HepG2 (cell line): Measurements from ENCODE around the gene HES1. TPM values are rescaled to one million over a fixed set of nuclear protein-coding genes. Genes with fewer than 3 reads are reported as not detected.

Experiments
- ATF4 ChIP-seq, 2 experiments: fragments of 450-650 bp in 1 of 2; sonication (generic) in 1 of 2; formaldehyde crosslinking; IDR thresholded peaks; 2 replicates each; pipeline versions ENCODE4 v1.5.0 to v1.8.0; 2020 to 2022; ENCODE audit warnings: mild to moderate bottlenecking in 1 of 2, missing genetic modification reagents in 1 of 2
- CAMTA2 ChIP-seq: sonication (generic); formaldehyde crosslinking; IDR thresholded peaks from 2 replicates; pipeline ENCODE4 v1.4.0; 2020; ENCODE audit warnings: mild to moderate bottlenecking, missing genetic modification reagents, borderline replicate concordance
- CEBPG ChIP-seq: IDR thresholded peaks from 2 replicates; pipeline ENCODE4 v1.6.1; 2016
- GFI1 ChIP-seq: sonication (generic); formaldehyde crosslinking; IDR thresholded peaks from 2 replicates; pipeline ENCODE4 v1.5.0; 2020; ENCODE audit warnings: missing genetic modification reagents, mild to moderate bottlenecking, borderline replicate concordance
- GLI4 ChIP-seq: sonication (generic); formaldehyde crosslinking; IDR thresholded peaks from 2 replicates; pipeline ENCODE4 v1.5.1; 2020; ENCODE audit warnings: missing genetic modification reagents, mild to moderate bottlenecking, moderate library complexity, borderline replicate concordance
- HMGA1 ChIP-seq: sonication (generic); formaldehyde crosslinking; conservative IDR thresholded peaks from 2 replicates; pipeline ENCODE4 v1.4.0; 2020; ENCODE audit warnings: missing genetic modification reagents
- KLF16 ChIP-seq, 2 experiments: sonication (generic) in 1 of 2; formaldehyde crosslinking in 1 of 2; IDR thresholded peaks; 2 replicates each; pipeline versions ENCODE4 v1.6.1 to v1.8.0; 2016 to 2023; ENCODE audit warnings: missing genetic modification reagents in 2 of 2, missing compliant biosample characterization in 1 of 2
- MXD3 ChIP-seq: IDR thresholded peaks from 2 replicates; pipeline ENCODE4 v1.6.1; 2016; ENCODE audit warnings: mild to moderate bottlenecking, missing biosample characterization, missing genetic modification reagents
- NAIF1 ChIP-seq: sonication (generic); formaldehyde crosslinking; IDR thresholded peaks from 2 replicates; pipeline ENCODE4 v1.5.0; 2020; ENCODE audit warnings: mild to moderate bottlenecking, missing genetic modification reagents, borderline replicate concordance
- NBN ChIP-seq: fragments of 450-650 bp; conservative IDR thresholded peaks from 2 replicates; pipeline ENCODE4 v1.6.1; 2017
- PAF1 ChIP-seq: IDR thresholded peaks from 2 replicates; pipeline ENCODE4 v1.6.1; 2016; ENCODE audit warnings: missing genetic modification reagents, missing compliant biosample characterization
- PCBP2 ChIP-seq: fragments of 200-400 bp; formaldehyde crosslinking; optimal IDR thresholded peaks from 2 replicates; pipeline ENCODE3; 2018; ENCODE audit warnings: low read length, low read depth; ENCODE audit not compliant: poor library complexity, severe bottlenecking
- SALL1 ChIP-seq: sonication (generic); formaldehyde crosslinking; IDR thresholded peaks from 2 replicates; pipeline ENCODE4 v1.8.0; 2022; ENCODE audit warnings: mild to moderate bottlenecking, missing genetic modification reagents
- SKI ChIP-seq: fragments of 450-650 bp; IDR thresholded peaks from one replicate; pipeline ENCODE4 v1.6.1; 2018; ENCODE audit warnings: mild to moderate bottlenecking; ENCODE audit not compliant: partially characterized antibody
- SRSF1 ChIP-seq: fragments of 200-400 bp; formaldehyde crosslinking; optimal IDR thresholded peaks from 2 replicates; pipeline ENCODE3; 2017; ENCODE audit warnings: mild to moderate bottlenecking, low read depth, low read length, moderate library complexity
- TBX2 ChIP-seq: sonication (generic); formaldehyde crosslinking; IDR thresholded peaks from 2 replicates; pipeline ENCODE4 v1.5.0; 2020; ENCODE audit warnings: missing genetic modification reagents, mild to moderate bottlenecking, borderline replicate concordance
- TOE1 ChIP-seq: sonication (generic); formaldehyde crosslinking; IDR thresholded peaks from 2 replicates; pipeline ENCODE4 v1.4.0; 2020; ENCODE audit warnings: mild to moderate bottlenecking, missing genetic modification reagents
- ZBTB2 ChIP-seq: sonication (generic); formaldehyde crosslinking; IDR thresholded peaks from 2 replicates; pipeline ENCODE4 v1.8.0; 2022; ENCODE audit warnings: low read depth, missing genetic modification reagents
- ZBTB43 ChIP-seq: sonication (generic); formaldehyde crosslinking; conservative IDR thresholded peaks from 2 replicates; pipeline ENCODE4 v1.4.0; 2020; ENCODE audit warnings: missing genetic modification reagents
- ZKSCAN5 ChIP-seq: sonication (generic); formaldehyde crosslinking; IDR thresholded peaks from 2 replicates; pipeline ENCODE4 v1.5.1; 2020; ENCODE audit warnings: mild to moderate bottlenecking, missing genetic modification reagents
- ZNF138 ChIP-seq: sonication (generic); formaldehyde crosslinking; IDR thresholded peaks from 2 replicates; pipeline ENCODE4 v1.5.0; 2020; ENCODE audit warnings: mild to moderate bottlenecking, low read depth, missing genetic modification reagents
- ZNF441 ChIP-seq: sonication (generic); formaldehyde crosslinking; IDR thresholded peaks from 2 replicates; pipeline ENCODE4 v1.7.0; 2021; ENCODE audit warnings: missing genetic modification reagents, borderline replicate concordance
- ZNF451 ChIP-seq: sonication (generic); formaldehyde crosslinking; IDR thresholded peaks from 2 replicates; pipeline ENCODE4 v1.5.0; 2020; ENCODE audit warnings: mild to moderate bottlenecking, missing genetic modification reagents
- ZNF550 ChIP-seq: sonication (generic); formaldehyde crosslinking; IDR thresholded peaks from 2 replicates; pipeline ENCODE4 v1.4.0; 2020; ENCODE audit warnings: mild to moderate bottlenecking, missing genetic modification reagents, borderline replicate concordance
- ZNF567 ChIP-seq: sonication (generic); formaldehyde crosslinking; IDR thresholded peaks from 2 replicates; pipeline ENCODE4 v1.8.1; 2023; ENCODE audit warnings: mild to moderate bottlenecking, missing genetic modification reagents, borderline replicate concordance
- ZSCAN22 ChIP-seq: sonication (generic); formaldehyde crosslinking; IDR thresholded peaks from 2 replicates; pipeline ENCODE4 v1.4.0; 2020; ENCODE audit warnings: mild to moderate bottlenecking, missing genetic modification reagents
- ZSCAN31 ChIP-seq: sonication (generic); formaldehyde crosslinking; IDR thresholded peaks from 2 replicates; pipeline ENCODE4 v1.5.0; 2020; ENCODE audit warnings: low read depth, mild to moderate bottlenecking, missing genetic modification reagents
- polyA plus RNA-seq, 8 experiments: library from polyadenylated mRNA; depleted of rRNA in 3 of 8; stranded (reverse) in 7 of 8; unstranded in 1 of 8; fragments of >200 nt; fragmentation: Illumina TruSeq in 4 of 8; extraction: Trizol in 4 of 8; gene quantifications; 2 replicates each; pipeline versions ENCODE4 v1.2.1 to v1.2.3, GENCODE V29; 2011 to 2016; ENCODE audit warnings: low read depth in 4 of 8, missing spikeins in 1 of 8, mixed read lengths in 1 of 8; ENCODE audit not compliant: insufficient read depth in 1 of 8
- total RNA-seq, 5 experiments: library from RNA; depleted of rRNA; stranded (reverse); fragments of >200 nt; fragmentation: Illumina TruSeq; extraction: Trizol; gene quantifications; 2 replicates each; pipeline ENCODE4 v1.2.3, GENCODE V29; 2016; ENCODE audit warnings: low read depth in 1 of 5

HES1 gene
- total and polyA plus RNA-seq, 2 of the 13 experiments (the other 11 are each of a cell fraction or from before 2014, with no cell fraction given) = 15.4 to 19.8 TPM

- TF ChIP-seq GLI4 (CRISPR knock-in tag) (no peak), NAIF1 (CRISPR knock-in tag) (0 out of 2 replicates have a peak, but pooled peaks have one; percentile 61), SALL1 (peak; percentile 77; the same call in 1 of the 2 replicates), HMGA1 (CRISPR knock-in tag) (no peak), ZNF138 (CRISPR knock-in tag) (no peak), KLF16 (CRISPR knock-in tag; IDR thresholded peaks at IDR 0.05) (peak in 1 of 2 experiments; percentile 29; a peak in 1 of 4 replicates), SRSF1 (no peak), ZNF567 (no peak), ZBTB2 (CRISPR knock-in tag) (peak; percentile 74), MXD3 (peak; percentile 52; the same call in 1 of the 2 replicates), ATF4 (CRISPR knock-in tag; IDR thresholded peaks at IDR 0.05) (0 out of 4 replicates have a peak, but pooled peaks of 1 of the 2 experiments have one; percentile 19), ZSCAN22 (no peak), SKI (no peak), ZNF441 (CRISPR knock-in tag) (no peak; the same call in 1 of the 2 replicates), PCBP2 (no peak), PAF1 (no peak), TOE1 (no peak), ZNF451 (CRISPR knock-in tag) (no peak), ZKSCAN5 (no peak), ZNF550 (CRISPR knock-in tag) (no peak), ZBTB43 (CRISPR knock-in tag) (peak; percentile 43; the same call in 1 of the 2 replicates), NBN (no peak), ZSCAN31 (no peak), CAMTA2 (CRISPR knock-in tag) (no peak), TBX2 (peak; percentile 17), CEBPG (CRISPR knock-in tag) (no peak), GFI1 (CRISPR knock-in tag) (no peak; the same call in 1 of the 2 replicates)
Measured at GRCh38 chr3:194141415-194142155, 5.6 kb downstream of the HES1 start (continued).
